ENCODE data around the gene ADRA2C.

DNA sequence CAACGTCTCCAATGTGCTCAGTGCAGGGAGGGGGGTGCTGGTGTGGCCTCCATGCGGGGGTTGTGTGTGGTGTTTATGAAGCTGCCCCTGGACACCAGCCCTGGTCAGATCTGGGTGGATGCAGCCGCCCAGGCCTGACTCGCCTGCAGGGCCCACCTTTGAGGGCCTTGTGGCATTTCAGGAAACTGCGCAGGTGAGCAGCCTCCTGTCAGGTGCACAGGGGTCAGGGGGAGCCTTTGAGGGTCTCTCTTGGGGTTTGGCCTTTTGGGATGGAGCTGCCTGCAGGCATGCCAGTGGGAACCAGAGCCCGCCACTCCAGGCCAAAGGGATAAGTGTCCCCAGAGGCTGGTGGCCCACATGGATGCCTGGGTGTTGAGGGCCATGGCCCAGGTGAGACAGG, 45.4 kb downstream of the ADRA2C start:
- TF ChIP-seq POLR2AphosphoS5 (IDR thresholded peaks at IDR 0.05; ENCODE audit: borderline replicate concordance, low read depth, low read length), result no peak
- no peak for TF ChIP-seq EZH2 (IDR thresholded peaks at IDR 0.05)
